HG02852 (cell line): ENCODE measurements around the gene ANKRD33.

Experiments used
- ATAC-seq: cut with Tn5 transposase; IDR thresholded peaks from one replicate; pipeline ENCODE4 v1.9.1; 2021; ENCODE audit warnings: mild to moderate bottlenecking, moderate library complexity; ENCODE audit not compliant: unreplicated experiment

The ANKRD33 gene

GRCh38 chr12:51937926-51938325 is 50.0 kb downstream of the ANKRD33 start:
- no peak for ATAC-seq

- ATAC-seq, result no peak
These were observed 50.8 kb downstream of the ANKRD33 start for GRCh38 chr12:51938726-51939125.

GRCh38 chr12:51941011-51941581 is 53.2 kb downstream of the ANKRD33 start:
- ATAC-seq, result no peak
